HS-27A (cell line): ENCODE data around the gene FSHB.
"Not testable (repeated sequence)": the region's sequence is repeated elsewhere in the genome, so short reads cannot be mapped to it uniquely, and the experiment has no call there.

Source experiments
- DNase-seq: peaks from one replicate; pipeline ENCODE4 v3.0.0-alpha.2; 2012; ENCODE audit warnings: low read depth, missing footprints

Gene FSHB

DNA sequence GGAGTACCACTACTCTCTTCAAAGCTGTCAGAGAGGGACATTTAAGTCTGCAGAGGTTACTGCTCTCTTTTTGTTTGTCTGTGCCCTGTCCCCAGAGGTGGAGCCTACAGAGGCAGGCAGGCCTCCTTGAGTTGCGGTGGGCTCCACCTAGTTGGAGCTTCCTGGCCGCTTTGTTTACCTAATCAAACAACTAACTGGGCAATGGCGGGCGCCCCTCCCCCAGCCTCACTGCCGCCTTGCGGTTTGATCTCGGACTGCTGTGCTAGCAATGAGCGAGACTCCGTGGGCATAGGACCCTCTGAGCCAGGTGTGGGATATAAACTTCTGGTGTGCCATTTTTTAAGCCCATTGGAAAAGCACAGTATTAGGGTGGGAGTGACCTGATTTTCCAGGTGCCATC lies 37.8 kb downstream of the FSHB start:
- not testable (repeated sequence) for DNase-seq

GRCh38 chr11:30270671-30271070 lies 39.9 kb downstream of the FSHB start:
- no peak for DNase-seq

DNA sequence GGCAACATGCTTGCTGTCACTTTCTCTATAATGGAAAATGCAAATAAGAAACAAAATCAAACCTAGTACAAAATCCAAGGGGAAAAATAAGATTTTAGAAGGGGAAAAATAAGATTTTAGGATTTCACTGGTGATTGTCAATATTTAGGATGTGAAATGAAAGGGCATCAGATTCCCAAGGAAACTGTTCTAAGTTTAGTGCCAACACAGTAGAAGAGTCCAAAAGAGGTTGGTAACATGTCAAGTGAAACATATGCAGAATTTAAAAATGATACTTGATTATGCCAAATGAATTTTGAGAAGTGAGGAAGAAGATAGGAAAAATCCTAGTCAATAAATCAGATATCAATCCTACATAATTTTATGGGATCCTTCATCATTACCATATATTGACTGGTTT lies 46.4 kb downstream of the FSHB start:
- DNase-seq: no peak

- DNase-seq: no peak
Observed at GRCh38 chr11:30279796-30280195, 49.0 kb downstream of the FSHB start.

DNA sequence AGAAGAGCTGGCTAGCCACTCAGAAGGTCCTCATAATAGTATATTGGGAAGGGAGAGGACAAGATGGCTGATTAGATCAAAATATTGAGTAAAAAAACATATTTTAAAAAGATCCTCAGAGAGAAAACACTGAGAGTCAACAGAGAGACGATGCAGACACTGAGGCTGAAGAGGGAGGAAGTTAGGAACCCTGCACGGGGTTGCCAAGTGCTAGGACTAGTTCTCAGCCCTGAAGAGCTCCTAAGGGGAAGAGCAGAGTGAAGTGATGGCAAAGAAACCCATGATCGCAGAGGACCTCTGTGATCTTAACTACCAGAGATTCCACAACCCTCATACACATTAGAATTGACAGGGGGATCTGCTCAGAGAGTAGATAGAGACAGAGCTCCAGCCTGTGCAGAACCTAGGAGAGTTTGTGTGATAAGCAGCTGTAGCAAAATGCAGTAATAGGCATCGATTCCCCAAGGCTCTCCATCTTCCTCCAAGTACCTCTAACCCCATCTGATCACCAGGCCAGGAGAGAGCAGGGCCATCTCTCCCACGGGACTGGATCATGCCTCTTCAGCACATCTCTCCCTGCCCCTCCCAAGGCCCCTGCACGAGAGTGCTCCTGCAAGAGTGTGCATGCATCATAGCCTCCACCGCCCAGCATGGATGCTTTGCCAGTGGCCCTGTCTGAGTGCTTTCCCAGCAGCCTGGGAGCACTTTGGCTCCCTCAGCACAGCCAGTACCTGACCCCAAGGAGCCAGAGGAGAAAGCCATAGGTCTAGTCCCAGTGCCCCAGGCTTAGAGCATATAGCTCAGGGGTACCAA lies 50.9 kb downstream of the FSHB start:
- no peak for DNase-seq

- DNase-seq: no peak
Observed at GRCh38 chr11:30282289-30282631, 51.4 kb downstream of the FSHB start.
